Neuron (in vitro differentiated cells): ENCODE measurements around the gene SNTG2.
"Not testable (repeated sequence)": the region's sequence is repeated elsewhere in the genome, so short reads cannot be mapped to it uniquely, and the experiment has no call there.

Source experiments
- H2AFZ ChIP-seq: one replicate; pipeline ENCODE4 v1.6.1; 2013; ENCODE audit warnings: low read depth, mild to moderate bottlenecking, inconsistent platforms, low read length, moderate library complexity
- H3K27me3 ChIP-seq: one replicate; pipeline ENCODE4 v1.6.1; 2013; ENCODE audit warnings: low read length; ENCODE audit not compliant: insufficient read depth
- H3K36me3 ChIP-seq: one replicate; pipeline ENCODE4 v1.6.1; 2013; ENCODE audit warnings: low read length; ENCODE audit not compliant: insufficient read depth
- H3K4me1 ChIP-seq: one replicate; pipeline ENCODE4 v1.6.1; 2013; ENCODE audit warnings: low read length; ENCODE audit not compliant: insufficient read depth
- H3K4me3 ChIP-seq: 2 replicates; pipeline ENCODE4 v1.5.1; 2013; ENCODE audit warnings: mild to moderate bottlenecking, low read length, moderate library complexity
- H3K9me3 ChIP-seq: one replicate; pipeline ENCODE4 v1.6.1; 2013; ENCODE audit warnings: low read length

The SNTG2 gene

GRCh38 chr2:1208522-1208921 lies 257.9 kb downstream of the SNTG2 start:
- no peaks in the 10 kb centered on the region for H3K4me1 ChIP-seq
- H3K9me3 ChIP-seq = no peaks in the 10 kb centered on the region
- H3K36me3 ChIP-seq = no peaks in the 10 kb centered on the region
- H3K27me3 ChIP-seq = no peaks in the 10 kb centered on the region
- no peak overlapping the region for H3K4me3 ChIP-seq
- H2AFZ ChIP-seq = no peak overlapping the region

GRCh38 chr2:1209246-1209645 lies 258.6 kb downstream of the SNTG2 start:
- Histone ChIP-seq H3K4me3 (no peak overlapping the region), H3K4me1 (no peaks in the 10 kb centered on the region), H2AFZ (no peak overlapping the region), H3K9me3 (no peaks in the 10 kb centered on the region), H3K27me3 (no peaks in the 10 kb centered on the region), H3K36me3 (no peaks in the 10 kb centered on the region)

GRCh38 chr2:1209761-1210160 lies 259.1 kb downstream of the SNTG2 start:
- H3K9me3 ChIP-seq = no peaks in the 10 kb centered on the region
- no peaks in the 10 kb centered on the region for H3K4me1 ChIP-seq
- H3K4me3 ChIP-seq = no peak overlapping the region
- H3K27me3 ChIP-seq = no peaks in the 10 kb centered on the region
- no peaks in the 10 kb centered on the region for H3K36me3 ChIP-seq
- no peak overlapping the region for H2AFZ ChIP-seq

- Histone ChIP-seq H3K4me3 (no peak overlapping the region), H3K4me1 (no peaks in the 10 kb centered on the region)
Observed at GRCh38 chr2:1210352-1210751, 259.7 kb downstream of the SNTG2 start.

GRCh38 chr2:1219901-1220573 lies 269.4 kb downstream of the SNTG2 start:
- Histone ChIP-seq H3K4me3 (no peak overlapping the region), H2AFZ (no peak overlapping the region), H3K27me3 (no peaks in the 10 kb centered on the region), H3K4me1 (no peaks in the 10 kb centered on the region), H3K36me3 (no peaks in the 10 kb centered on the region), H3K9me3 (no peaks in the 10 kb centered on the region)

More at GRCh38 chr2:1210352-1210751, 259.7 kb downstream of the SNTG2 start:
- Histone ChIP-seq H3K9me3 (no peaks in the 10 kb centered on the region), H3K27me3 (no peaks in the 10 kb centered on the region), H3K36me3 (no peaks in the 10 kb centered on the region), H2AFZ (no peak overlapping the region)

GRCh38 chr2:1222056-1222455 lies 271.4 kb downstream of the SNTG2 start:
- Histone ChIP-seq H3K4me3 (no peak overlapping the region), H3K9me3 (no peaks in the 10 kb centered on the region), H2AFZ (no peak overlapping the region), H3K4me1 (no peaks in the 10 kb centered on the region), H3K27me3 (no peaks in the 10 kb centered on the region), H3K36me3 (no peaks in the 10 kb centered on the region)

- Histone ChIP-seq H3K4me3 (no peak overlapping the region), H3K9me3 (no peaks in the 10 kb centered on the region), H2AFZ (no peak overlapping the region), H3K27me3 (no peaks in the 10 kb centered on the region), H3K36me3 (no peaks in the 10 kb centered on the region), H3K4me1 (no peaks in the 10 kb centered on the region)
Observed at GRCh38 chr2:1223791-1224190, 273.1 kb downstream of the SNTG2 start.

- no peaks in the 10 kb centered on the region for H3K27me3 ChIP-seq
- H3K9me3 ChIP-seq = no peaks in the 10 kb centered on the region
- no peaks in the 10 kb centered on the region for H3K4me1 ChIP-seq
- no peak overlapping the region for H3K4me3 ChIP-seq
- H3K36me3 ChIP-seq = no peaks in the 10 kb centered on the region
- H2AFZ ChIP-seq = no peak overlapping the region
Observed at GRCh38 chr2:1224901-1225300, 274.3 kb downstream of the SNTG2 start.

- Histone ChIP-seq H3K4me1 (no peaks in the 10 kb centered on the region), H3K9me3 (no peaks in the 10 kb centered on the region), H3K36me3 (no peaks in the 10 kb centered on the region), H3K27me3 (no peaks in the 10 kb centered on the region), H3K4me3 (no peak overlapping the region), H2AFZ (no peak overlapping the region)
Observed at GRCh38 chr2:1226766-1227165, 276.1 kb downstream of the SNTG2 start.

- no peak overlapping the region for H2AFZ ChIP-seq
- H3K9me3 ChIP-seq = no peaks in the 10 kb centered on the region
- H3K4me1 ChIP-seq = no peaks in the 10 kb centered on the region
- no peaks in the 10 kb centered on the region for H3K27me3 ChIP-seq
- no peak overlapping the region for H3K4me3 ChIP-seq
- no peaks in the 10 kb centered on the region for H3K36me3 ChIP-seq
Observed at GRCh38 chr2:1227274-1227900, 276.7 kb downstream of the SNTG2 start.

- not testable (repeated sequence) for H2AFZ ChIP-seq, H3K27me3 ChIP-seq, H3K36me3 ChIP-seq, H3K4me3 ChIP-seq, H3K4me1 ChIP-seq, H3K9me3 ChIP-seq
Observed at GRCh38 chr2:1229596-1229995, 278.9 kb downstream of the SNTG2 start.

GRCh38 chr2:1230155-1230893 lies 279.7 kb downstream of the SNTG2 start:
- Histone ChIP-seq H3K9me3 (no peaks in the 10 kb centered on the region), H3K27me3 (no peaks in the 10 kb centered on the region), H3K36me3 (no peaks in the 10 kb centered on the region), H2AFZ (no peak overlapping the region), H3K4me1 (no peaks in the 10 kb centered on the region), H3K4me3 (no peak overlapping the region)

GRCh38 chr2:1231466-1232063 lies 280.9 kb downstream of the SNTG2 start:
- Histone ChIP-seq H2AFZ (no peak overlapping the region), H3K36me3 (no peaks in the 10 kb centered on the region), H3K4me1 (no peaks in the 10 kb centered on the region), H3K27me3 (no peaks in the 10 kb centered on the region), H3K4me3 (no peak overlapping the region), H3K9me3 (no peaks in the 10 kb centered on the region)
